ENCODE measurements around the gene CACNA1D.
"Not testable (repeated sequence)": the region's sequence is repeated elsewhere in the genome, so short reads cannot be mapped to it uniquely, and the experiment has no call there.

The CACNA1D gene

DNA sequence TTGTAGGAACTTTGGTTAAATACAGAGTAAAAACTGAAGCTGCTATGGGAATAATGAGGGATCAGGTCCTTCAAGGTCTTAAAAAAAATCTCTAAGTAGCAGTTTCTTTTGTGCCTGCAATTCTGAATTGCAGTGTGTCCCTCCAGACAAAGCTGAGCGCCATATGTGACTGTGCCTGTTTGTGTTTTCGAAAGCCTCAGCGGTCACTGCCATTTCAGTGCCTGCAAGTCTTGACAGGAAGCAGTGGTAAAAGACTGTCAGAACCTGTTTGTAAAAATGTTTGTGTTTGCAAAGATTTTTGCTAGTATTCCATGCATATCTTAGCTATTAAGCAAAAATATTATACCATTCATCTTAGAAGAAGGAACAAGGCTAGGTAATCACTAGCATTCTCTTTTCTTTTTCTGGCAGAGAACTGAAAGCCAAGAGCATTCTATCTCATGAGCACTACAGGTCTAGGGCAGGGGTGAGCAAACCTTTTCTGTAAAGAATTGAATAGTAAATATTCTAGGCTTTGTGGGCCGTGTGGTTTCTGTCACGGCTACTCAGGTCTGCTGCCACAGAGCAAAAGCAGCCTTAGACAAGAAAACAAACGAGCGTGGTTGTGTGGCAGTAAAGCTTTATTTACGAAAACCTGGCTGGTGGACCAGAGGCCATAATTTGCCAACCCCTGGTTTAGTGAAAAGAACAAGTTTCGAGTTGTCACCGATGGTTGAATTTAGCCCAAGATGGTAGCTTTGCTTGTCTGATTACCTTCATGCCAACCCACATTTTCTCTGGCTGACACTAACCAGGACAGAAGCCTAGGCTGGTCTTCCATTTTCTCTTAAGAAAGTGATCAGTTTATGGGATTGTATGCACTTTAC lies 134.4 kb downstream of the CACNA1D start:
- no peak for DNase-seq (ENCODE audit: extremely low read depth, low read depth)
- TF ChIP-seq, protein P1, sequence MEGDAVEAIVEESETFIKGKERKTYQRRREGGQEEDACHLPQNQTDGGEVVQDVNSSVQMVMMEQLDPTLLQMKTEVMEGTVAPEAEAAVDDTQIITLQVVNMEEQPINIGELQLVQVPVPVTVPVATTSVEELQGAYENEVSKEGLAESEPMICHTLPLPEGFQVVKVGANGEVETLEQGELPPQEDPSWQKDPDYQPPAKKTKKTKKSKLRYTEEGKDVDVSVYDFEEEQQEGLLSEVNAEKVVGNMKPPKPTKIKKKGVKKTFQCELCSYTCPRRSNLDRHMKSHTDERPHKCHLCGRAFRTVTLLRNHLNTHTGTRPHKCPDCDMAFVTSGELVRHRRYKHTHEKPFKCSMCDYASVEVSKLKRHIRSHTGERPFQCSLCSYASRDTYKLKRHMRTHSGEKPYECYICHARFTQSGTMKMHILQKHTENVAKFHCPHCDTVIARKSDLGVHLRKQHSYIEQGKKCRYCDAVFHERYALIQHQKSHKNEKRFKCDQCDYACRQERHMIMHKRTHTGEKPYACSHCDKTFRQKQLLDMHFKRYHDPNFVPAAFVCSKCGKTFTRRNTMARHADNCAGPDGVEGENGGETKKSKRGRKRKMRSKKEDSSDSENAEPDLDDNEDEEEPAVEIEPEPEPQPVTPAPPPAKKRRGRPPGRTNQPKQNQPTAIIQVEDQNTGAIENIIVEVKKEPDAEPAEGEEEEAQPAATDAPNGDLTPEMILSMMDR (IDR thresholded peaks at IDR 0.05; ENCODE audit: low read depth, low read length), result no peak

DNA sequence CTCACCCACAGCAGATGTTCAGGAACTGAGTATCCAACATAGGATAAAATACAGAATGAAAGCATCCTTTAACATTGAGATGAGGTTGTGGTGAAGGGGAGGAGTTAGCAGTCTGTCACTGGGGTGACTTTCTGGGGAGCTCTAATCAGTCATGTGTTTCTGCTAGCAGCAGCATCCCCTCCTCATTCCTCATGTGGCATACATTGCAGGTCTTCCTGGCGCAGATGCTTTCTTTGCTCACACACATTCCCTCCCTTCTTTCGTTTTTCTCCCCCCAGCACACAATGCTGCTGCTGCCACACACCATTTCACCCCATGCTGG lies 135.0 kb downstream of the CACNA1D start:
- TF ChIP-seq, protein P1 (IDR thresholded peaks at IDR 0.05; ENCODE audit: low read depth, low read length), result no peak
- DNase-seq (ENCODE audit: extremely low read depth, low read depth), result no peak

DNA sequence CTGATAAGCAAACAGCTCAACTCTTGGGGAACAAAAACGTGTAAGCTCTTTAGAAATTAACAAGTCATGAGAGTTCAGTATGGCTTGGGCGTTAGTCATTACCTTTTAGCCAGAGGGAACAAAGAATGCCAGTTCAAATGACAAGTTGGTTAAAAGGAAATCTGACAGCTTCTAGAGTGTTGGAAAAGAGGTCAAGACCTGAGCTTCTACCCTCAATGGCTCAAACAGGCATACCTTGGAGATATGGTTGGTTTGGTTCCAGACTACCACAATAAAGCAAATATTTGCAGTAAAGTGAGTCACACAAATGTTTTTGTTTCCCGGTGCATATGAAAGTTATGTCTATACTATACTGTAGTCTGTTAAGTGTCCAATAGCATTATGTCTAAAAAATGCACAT lies 136.1 kb downstream of the CACNA1D start:
- no peak for DNase-seq (ENCODE audit: extremely low read depth, low read depth)
- TF ChIP-seq, protein P1 (IDR thresholded peaks at IDR 0.05; ENCODE audit: low read depth, low read length), result no peak

DNA sequence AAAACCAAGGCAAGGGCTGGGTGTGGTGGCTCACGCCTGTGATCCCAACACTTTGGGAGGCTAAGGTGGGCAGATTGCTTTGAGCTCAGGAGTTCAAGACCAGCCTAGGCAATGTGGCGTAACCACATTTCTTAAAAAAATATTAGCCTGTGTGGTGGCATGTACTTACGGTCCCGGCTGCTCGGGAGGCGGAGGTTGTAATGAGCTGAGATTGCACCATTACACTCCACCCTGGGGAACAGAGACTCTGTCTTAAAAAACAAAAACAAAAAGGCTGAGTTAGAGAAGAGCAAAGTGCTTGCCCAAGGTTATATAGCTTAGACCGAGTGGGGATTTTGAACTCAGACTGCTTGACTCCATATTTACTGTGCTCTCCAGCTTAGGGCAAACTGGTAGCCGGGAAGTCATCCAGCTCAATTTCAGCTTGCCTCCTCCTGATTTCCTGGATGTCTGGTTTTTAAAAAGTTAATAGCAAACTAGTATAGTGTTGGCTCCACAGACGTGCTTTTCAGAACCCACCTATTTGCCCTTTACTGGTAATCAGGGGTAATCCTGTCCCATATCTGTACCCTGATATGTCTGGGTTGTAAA lies 138.9 kb downstream of the CACNA1D start:
- TF ChIP-seq, protein P1 (IDR thresholded peaks at IDR 0.05; ENCODE audit: low read depth, low read length), result no peak
- DNase-seq (ENCODE audit: extremely low read depth, low read depth), result no peak

DNA sequence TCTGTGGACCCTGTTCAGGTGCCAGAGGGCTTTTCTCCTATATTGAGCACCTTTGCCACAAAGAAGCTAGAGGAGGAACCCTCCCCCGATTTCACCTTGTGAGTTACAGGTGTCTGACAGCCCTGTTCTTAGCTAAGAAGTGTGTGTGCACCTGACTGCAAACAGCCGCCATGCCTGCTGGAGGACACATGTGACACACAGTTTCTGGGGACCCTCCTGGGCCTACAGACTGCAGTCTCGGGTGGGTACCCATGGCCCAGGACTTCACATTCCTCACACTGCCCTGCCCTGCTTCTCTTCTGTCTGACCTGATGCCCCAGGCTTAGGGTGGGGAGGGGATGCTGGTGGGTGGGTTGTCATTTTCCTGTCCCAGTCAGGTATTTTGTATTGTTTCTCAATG lies 140.6 kb downstream of the CACNA1D start:
- no peak for DNase-seq (ENCODE audit: extremely low read depth, low read depth)
- TF ChIP-seq, protein P1 (IDR thresholded peaks at IDR 0.05; ENCODE audit: low read depth, low read length), result no peak

DNA sequence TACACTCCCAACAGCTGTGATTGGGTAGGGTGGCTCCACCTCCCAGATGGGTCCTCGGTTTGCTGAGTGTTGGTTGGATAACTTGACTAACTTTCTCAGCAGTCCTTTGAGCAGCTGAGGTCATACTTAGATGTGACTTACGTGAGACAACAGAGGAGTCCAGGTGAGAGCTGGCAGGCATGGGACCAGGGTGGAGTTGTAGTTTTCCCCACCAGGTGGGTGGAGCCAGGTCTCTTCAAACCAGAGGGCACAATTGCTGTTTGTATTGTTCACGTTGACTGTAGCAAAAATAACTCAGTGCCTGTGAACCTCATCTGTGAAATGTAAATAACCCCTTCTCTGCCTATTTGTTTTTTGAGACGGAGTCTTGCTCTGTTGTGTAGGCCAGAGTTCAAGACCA lies 144.4 kb downstream of the CACNA1D start:
- not testable (repeated sequence) for DNase-seq (ENCODE audit: extremely low read depth, low read depth)

DNA sequence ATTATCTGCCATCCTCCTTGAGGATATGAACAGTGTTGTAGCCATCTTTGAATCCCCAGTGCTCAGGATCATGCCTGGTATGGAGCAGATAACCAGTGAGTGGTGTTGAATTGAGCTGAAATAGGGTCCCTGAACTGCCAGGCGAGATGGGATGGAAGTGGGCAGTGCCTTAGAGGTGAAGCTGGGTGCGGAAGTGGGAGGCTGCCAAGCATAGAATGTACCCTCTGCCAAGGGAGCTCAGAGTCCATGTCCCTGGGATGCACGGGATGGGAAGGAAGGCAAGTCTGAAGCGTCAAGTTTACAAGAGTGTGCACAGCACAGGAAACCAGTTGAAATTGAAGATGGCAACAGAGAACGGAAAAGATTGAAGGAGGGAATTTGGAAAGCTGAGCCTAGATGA lies 147.0 kb downstream of the CACNA1D start:
- no peak for DNase-seq (ENCODE audit: extremely low read depth, low read depth)
- TF ChIP-seq, protein P1 (IDR thresholded peaks at IDR 0.05; ENCODE audit: low read depth, low read length), result no peak

Data from AG09319 (cell line).